ENCODE data around the gene SESN1. TPM values are rescaled to one million over a fixed set of nuclear protein-coding genes. Genes with fewer than 3 reads are reported as not detected.

The SESN1 gene
- total and polyA plus RNA-seq, 9 of the 15 experiments (the other 6 are each of a cell fraction or from before 2014, with no cell fraction given), result 3.1 to 13.0 (median 7.4) TPM

DNA sequence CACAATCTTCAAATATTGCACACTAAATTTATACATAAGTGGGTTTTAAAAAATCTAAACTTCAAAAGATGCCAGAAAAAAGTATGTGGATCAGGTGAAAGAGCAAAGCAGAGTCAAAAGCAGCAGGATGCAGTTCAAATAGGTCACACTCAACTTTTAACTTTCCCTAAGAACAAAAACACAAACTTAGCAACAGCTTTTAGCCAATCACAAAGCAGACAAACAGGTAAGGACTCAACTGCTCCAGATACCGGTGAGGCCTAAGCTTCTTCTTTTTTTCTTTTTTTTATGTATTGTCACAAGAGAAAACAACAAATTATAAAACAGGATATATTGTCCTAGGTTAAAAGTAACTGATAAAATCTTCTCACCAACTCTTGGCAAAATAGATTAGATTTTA, 74.7 kb downstream of the SESN1 start (continued):
- TF ChIP-seq, protein P1, sequence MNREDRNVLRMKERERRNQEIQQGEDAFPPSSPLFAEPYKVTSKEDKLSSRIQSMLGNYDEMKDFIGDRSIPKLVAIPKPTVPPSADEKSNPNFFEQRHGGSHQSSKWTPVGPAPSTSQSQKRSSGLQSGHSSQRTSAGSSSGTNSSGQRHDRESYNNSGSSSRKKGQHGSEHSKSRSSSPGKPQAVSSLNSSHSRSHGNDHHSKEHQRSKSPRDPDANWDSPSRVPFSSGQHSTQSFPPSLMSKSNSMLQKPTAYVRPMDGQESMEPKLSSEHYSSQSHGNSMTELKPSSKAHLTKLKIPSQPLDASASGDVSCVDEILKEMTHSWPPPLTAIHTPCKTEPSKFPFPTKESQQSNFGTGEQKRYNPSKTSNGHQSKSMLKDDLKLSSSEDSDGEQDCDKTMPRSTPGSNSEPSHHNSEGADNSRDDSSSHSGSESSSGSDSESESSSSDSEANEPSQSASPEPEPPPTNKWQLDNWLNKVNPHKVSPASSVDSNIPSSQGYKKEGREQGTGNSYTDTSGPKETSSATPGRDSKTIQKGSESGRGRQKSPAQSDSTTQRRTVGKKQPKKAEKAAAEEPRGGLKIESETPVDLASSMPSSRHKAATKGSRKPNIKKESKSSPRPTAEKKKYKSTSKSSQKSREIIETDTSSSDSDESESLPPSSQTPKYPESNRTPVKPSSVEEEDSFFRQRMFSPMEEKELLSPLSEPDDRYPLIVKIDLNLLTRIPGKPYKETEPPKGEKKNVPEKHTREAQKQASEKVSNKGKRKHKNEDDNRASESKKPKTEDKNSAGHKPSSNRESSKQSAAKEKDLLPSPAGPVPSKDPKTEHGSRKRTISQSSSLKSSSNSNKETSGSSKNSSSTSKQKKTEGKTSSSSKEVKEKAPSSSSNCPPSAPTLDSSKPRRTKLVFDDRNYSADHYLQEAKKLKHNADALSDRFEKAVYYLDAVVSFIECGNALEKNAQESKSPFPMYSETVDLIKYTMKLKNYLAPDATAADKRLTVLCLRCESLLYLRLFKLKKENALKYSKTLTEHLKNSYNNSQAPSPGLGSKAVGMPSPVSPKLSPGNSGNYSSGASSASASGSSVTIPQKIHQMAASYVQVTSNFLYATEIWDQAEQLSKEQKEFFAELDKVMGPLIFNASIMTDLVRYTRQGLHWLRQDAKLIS (CRISPR knock-in tag; IDR thresholded peaks at IDR 0.05), result no peak
- no peak for TF ChIP-seq TCF7 (IDR thresholded peaks at IDR 0.05; ENCODE audit: borderline replicate concordance)
- no peak for TF ChIP-seq GTF2B (IDR thresholded peaks at IDR 0.05; ENCODE audit: extremely low read depth, insufficient read length)
- no peak for TF ChIP-seq ZNF586 (CRISPR knock-in tag; conservative IDR thresholded peaks at IDR 0.05)
- TF ChIP-seq GATA2 (CRISPR knock-in tag; IDR thresholded peaks at IDR 0.05), result no peak
- TF ChIP-seq, protein P2, sequence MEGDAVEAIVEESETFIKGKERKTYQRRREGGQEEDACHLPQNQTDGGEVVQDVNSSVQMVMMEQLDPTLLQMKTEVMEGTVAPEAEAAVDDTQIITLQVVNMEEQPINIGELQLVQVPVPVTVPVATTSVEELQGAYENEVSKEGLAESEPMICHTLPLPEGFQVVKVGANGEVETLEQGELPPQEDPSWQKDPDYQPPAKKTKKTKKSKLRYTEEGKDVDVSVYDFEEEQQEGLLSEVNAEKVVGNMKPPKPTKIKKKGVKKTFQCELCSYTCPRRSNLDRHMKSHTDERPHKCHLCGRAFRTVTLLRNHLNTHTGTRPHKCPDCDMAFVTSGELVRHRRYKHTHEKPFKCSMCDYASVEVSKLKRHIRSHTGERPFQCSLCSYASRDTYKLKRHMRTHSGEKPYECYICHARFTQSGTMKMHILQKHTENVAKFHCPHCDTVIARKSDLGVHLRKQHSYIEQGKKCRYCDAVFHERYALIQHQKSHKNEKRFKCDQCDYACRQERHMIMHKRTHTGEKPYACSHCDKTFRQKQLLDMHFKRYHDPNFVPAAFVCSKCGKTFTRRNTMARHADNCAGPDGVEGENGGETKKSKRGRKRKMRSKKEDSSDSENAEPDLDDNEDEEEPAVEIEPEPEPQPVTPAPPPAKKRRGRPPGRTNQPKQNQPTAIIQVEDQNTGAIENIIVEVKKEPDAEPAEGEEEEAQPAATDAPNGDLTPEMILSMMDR (IDR thresholded peaks at IDR 0.05 in 2 of 3, conservative IDR thresholded peaks at IDR 0.05 in 1 of 3; ENCODE audit: insufficient read depth in 2 of 3, low read depth in 1 of 3, low read length in 3 of 3), result no peak
- TF ChIP-seq NFE2 (IDR thresholded peaks at IDR 0.05; ENCODE audit: low read depth), result no peak
- TF ChIP-seq CEBPB (tag; IDR thresholded peaks at IDR 0.05), result no peak
- TF ChIP-seq CHCHD3 (CRISPR knock-in tag; IDR thresholded peaks at IDR 0.05), result no peak
